ENCODE results near the gene CREG1.

DNA sequence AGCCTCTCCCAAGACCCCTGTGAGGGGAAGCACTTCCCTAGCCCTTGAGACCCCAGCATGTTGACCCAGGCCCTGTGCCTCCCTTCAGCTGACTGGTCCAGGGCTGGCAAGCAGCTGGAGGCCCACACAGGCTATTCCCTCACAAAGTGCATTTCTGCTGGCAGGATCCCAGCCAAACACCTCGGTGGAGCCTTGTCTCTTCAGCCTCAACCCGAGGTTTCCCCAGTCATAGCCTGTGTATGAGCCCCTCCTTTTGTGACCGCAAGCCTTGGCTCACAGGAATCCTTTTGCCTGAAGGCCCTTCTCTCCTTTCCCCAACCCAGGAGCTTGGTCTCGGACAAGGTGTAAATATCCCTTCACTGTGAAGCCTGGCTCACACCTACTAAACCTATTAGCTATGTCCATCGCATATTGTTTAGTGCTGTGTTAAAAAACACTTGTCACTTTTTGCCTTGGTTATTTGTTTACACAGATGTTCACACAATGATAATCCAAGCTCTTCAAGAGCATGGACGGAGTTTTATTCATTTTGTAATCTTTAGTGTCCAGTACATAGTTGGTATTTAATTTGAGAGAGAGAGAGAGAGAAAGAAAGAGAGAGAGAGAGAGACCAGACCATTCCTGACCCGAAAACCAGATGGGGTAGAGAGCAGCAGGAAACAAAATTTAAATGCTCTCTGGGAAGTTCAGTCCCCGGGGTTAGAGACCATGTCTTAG lies 26.7 kb downstream of the CREG1 start:
- TF ChIP-seq, protein P1, sequence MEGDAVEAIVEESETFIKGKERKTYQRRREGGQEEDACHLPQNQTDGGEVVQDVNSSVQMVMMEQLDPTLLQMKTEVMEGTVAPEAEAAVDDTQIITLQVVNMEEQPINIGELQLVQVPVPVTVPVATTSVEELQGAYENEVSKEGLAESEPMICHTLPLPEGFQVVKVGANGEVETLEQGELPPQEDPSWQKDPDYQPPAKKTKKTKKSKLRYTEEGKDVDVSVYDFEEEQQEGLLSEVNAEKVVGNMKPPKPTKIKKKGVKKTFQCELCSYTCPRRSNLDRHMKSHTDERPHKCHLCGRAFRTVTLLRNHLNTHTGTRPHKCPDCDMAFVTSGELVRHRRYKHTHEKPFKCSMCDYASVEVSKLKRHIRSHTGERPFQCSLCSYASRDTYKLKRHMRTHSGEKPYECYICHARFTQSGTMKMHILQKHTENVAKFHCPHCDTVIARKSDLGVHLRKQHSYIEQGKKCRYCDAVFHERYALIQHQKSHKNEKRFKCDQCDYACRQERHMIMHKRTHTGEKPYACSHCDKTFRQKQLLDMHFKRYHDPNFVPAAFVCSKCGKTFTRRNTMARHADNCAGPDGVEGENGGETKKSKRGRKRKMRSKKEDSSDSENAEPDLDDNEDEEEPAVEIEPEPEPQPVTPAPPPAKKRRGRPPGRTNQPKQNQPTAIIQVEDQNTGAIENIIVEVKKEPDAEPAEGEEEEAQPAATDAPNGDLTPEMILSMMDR (IDR thresholded peaks at IDR 0.05) = no peak
- no peak for TF ChIP-seq POLR2A (IDR thresholded peaks at IDR 0.05)

Data from body of pancreas (tissue), 4 donors.